Gastroesophageal sphincter (tissue), 4 donors: ENCODE data around the gene GPATCH2L. TPM values are rescaled to one million over a fixed set of nuclear protein-coding genes. Genes with fewer than 3 reads are reported as not detected.

Source experiments
- ATAC-seq: fragments of 150-250 bp; one replicate; pipeline ENCODE4 v1.9.1; 2016; ENCODE audit warnings: mild to moderate bottlenecking, moderate library complexity
- H3K27ac ChIP-seq, 4 donors: fragments of 200-600 bp; sonication (generic) in 3 of 4; 1 replicate in 3 of 4; 2 replicates in 1 of 4; pipeline ENCODE4 v1.5.1; 2016 to 2019
- H3K27me3 ChIP-seq: fragments of 200-600 bp; sonication (generic); one replicate; pipeline ENCODE4 v1.5.1; 2019
- H3K36me3 ChIP-seq, 2 donors: fragments of 200-600 bp; sonication (generic); one replicate each; pipeline ENCODE4 v1.5.1; 2019; ENCODE audit warnings: control low read depth in 1 of 2
- H3K4me1 ChIP-seq, 3 donors: fragments of 200-600 bp; sonication (generic); 1 replicate in 2 of 3; 2 replicates in 1 of 3; pipeline ENCODE4 v1.5.1; 2016 to 2019; ENCODE audit warnings: control low read depth in 2 of 3
- H3K4me3 ChIP-seq, 2 donors: fragments of 200-600 bp; sonication (generic); one replicate each; pipeline ENCODE4 v1.5.1; 2019; ENCODE audit warnings: mild to moderate bottlenecking in 1 of 2, moderate library complexity in 1 of 2
- H3K9me3 ChIP-seq, 3 donors: fragments of 200-600 bp; sonication (generic); one replicate each; pipeline ENCODE4 v1.5.1; 2017 to 2019; ENCODE audit warnings: control low read depth in 2 of 3
- EP300 ChIP-seq: sonication (generic); formaldehyde crosslinking; IDR thresholded peaks from one replicate; pipeline ENCODE4 v1.6.1; 2017; ENCODE audit warnings: antibody characterized with exemption, mild to moderate bottlenecking
- POLR2A ChIP-seq, 2 donors: fragments of 450-650 bp; IDR thresholded peaks; one replicate each; pipeline ENCODE4 v1.6.1; 2017; ENCODE audit warnings: antibody characterized with exemption in 2 of 2, mild to moderate bottlenecking in 2 of 2, moderate library complexity in 1 of 2
- POLR2AphosphoS5 ChIP-seq: sonication (generic); formaldehyde crosslinking; IDR thresholded peaks from one replicate; pipeline ENCODE4 v1.6.1; 2017; ENCODE audit warnings: antibody characterized with exemption
- WGBS, 2 donors: methylation state at CpG; one replicate each; pipeline ENCODE4 v1.1.5; 2018; ENCODE audit warnings: low coverage in 1 of 2; 5-methylcytosine and 5-hydroxymethylcytosine counted together
- total RNA-seq, 4 donors: library from RNA; depleted of rRNA; stranded (reverse); fragments of >200 nt; gene quantifications; one replicate each; pipeline ENCODE4 v1.1.0, GENCODE V29; 2016
- TF ChIP-seq, protein P1 (sequence below), 4 experiments: fragments of 200-600 bp in 2 of 4; fragments of 450-650 bp in 2 of 4; sonication (generic) in 1 of 4; IDR thresholded peaks; one replicate each; pipeline ENCODE4 v1.5.1; 2017 to 2019; ENCODE audit warnings: antibody characterized with exemption in 4 of 4, mild to moderate bottlenecking in 2 of 4, moderate library complexity in 2 of 4

GPATCH2L gene
- total RNA-seq, 4 donors from 2014 or later, result 34.2 to 64.0 (median 56.0) TPM

DNA sequence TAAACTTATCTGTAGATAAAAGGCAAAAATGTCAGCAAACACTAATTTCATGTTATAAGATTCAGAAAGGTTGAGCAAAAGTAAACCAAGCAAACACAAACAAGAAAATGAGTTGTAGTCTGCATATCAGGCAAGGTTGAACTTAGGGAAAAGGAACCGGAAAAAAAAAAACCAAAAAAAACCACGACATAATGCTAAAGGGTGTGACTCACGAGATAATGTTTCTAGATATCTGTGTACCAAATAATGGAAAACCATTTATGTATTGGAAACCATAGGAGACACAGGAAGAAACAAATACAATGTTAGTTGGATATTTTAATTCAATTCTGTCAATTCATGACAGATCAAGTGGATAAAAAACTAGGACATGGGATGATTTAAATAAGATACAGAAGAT, 60.5 kb downstream of the GPATCH2L start:
- TF ChIP-seq POLR2A (IDR thresholded peaks at IDR 0.05), result no peak
- TF ChIP-seq POLR2AphosphoS5, result no peak
- TF ChIP-seq EP300, result no peak
- TF ChIP-seq, protein P1, sequence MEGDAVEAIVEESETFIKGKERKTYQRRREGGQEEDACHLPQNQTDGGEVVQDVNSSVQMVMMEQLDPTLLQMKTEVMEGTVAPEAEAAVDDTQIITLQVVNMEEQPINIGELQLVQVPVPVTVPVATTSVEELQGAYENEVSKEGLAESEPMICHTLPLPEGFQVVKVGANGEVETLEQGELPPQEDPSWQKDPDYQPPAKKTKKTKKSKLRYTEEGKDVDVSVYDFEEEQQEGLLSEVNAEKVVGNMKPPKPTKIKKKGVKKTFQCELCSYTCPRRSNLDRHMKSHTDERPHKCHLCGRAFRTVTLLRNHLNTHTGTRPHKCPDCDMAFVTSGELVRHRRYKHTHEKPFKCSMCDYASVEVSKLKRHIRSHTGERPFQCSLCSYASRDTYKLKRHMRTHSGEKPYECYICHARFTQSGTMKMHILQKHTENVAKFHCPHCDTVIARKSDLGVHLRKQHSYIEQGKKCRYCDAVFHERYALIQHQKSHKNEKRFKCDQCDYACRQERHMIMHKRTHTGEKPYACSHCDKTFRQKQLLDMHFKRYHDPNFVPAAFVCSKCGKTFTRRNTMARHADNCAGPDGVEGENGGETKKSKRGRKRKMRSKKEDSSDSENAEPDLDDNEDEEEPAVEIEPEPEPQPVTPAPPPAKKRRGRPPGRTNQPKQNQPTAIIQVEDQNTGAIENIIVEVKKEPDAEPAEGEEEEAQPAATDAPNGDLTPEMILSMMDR (IDR thresholded peaks at IDR 0.05), result no peak
- Histone ChIP-seq H3K9me3 (peaks cover 0 to 9% (median 0%) of the 10 kb centered on the region in 3 donors), H3K4me3 (no peak overlapping the region), H3K27ac (no peak overlapping the region), H3K36me3 (peaks cover 0 to 8% of the 10 kb centered on the region in 2 donors), H3K4me1 (no peaks in the 10 kb centered on the region), H3K27me3 (no peaks in the 10 kb centered on the region)
- 84 to 97% methylated on average over 3 of the region's 3 CpGs for WGBS, 2 donors
- ATAC-seq, result no peak

- Histone ChIP-seq H3K36me3 (no peaks in the 10 kb centered on the region), H3K4me3 (no peak overlapping the region), H3K27me3 (no peaks in the 10 kb centered on the region), H3K9me3 (peaks cover 0 to 9% (median 0%) of the 10 kb centered on the region in 3 donors), H3K27ac (no peak overlapping the region), H3K4me1 (no peaks in the 10 kb centered on the region)
- ATAC-seq, result no peak
- WGBS, 2 donors, result 76 to 94% methylated on average over 3 of the region's 3 CpGs
- TF ChIP-seq, protein P1 (IDR thresholded peaks at IDR 0.05), result no peak
- TF ChIP-seq POLR2AphosphoS5, result no peak
- no peak for TF ChIP-seq EP300
- TF ChIP-seq POLR2A (IDR thresholded peaks at IDR 0.05), result no peak
Measured at GRCh38 chr14:76217179-76217578, 65.5 kb downstream of the GPATCH2L start.

DNA sequence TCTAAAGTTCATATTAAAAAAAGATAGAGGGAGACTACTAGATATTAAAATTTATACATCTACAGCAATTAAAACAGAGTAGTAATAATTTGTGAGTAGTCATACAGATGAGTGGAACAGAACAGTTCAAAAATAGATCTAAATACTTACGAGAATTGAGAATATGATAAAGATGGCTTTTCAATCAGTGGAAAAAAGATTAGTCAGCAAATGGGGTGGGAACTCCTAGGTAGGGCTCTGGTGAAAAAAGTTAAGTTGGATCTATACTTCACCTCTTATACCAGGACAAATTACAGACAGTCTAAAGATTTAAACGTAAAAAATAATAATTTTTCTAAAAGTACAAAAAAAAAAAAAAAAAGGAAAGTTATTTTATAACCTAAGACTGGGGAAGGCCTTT, 66.9 kb downstream of the GPATCH2L start:
- no peak for ATAC-seq
- 75 to 100% methylated on average over 1 to 2 of the region's 2 CpGs for WGBS, 2 donors
- Histone ChIP-seq H3K9me3 (peaks cover 0 to 4% (median 0%) of the 10 kb centered on the region in 3 donors), H3K27ac (no peak overlapping the region), H3K4me3 (no peak overlapping the region), H3K27me3 (no peaks in the 10 kb centered on the region), H3K4me1 (no peaks in the 10 kb centered on the region), H3K36me3 (no peaks in the 10 kb centered on the region)
- TF ChIP-seq POLR2A (IDR thresholded peaks at IDR 0.05) (no peak), EP300 (no peak), POLR2AphosphoS5 (no peak)
- TF ChIP-seq, protein P1 (IDR thresholded peaks at IDR 0.05), result no peak

DNA sequence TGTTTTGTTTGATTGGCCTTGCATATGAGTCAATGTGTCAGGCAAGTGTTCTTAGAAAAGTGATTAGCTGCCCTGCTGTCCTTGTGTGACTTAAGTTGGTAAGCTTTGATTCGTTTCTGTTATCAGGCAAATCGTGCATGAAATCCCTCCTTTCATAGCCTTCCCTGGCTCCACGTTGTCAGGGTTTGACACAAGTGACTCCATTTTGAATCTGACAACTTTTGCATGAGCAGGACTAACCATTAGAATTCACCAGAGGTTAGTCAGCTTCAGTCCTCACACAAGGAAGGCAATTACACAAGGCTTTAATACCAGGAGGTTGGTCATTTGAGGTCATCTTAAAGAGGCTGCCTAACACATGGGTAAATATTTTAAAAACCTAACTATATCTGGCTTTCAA, 68.2 kb downstream of the GPATCH2L start:
- ATAC-seq, result no peak
- H3K4me3 ChIP-seq, result no peak overlapping the region
- no peaks in the 10 kb centered on the region for H3K36me3 ChIP-seq
- no peaks in the 10 kb centered on the region for H3K27me3 ChIP-seq
- H3K27ac ChIP-seq, result no peak overlapping the region
- H3K4me1 ChIP-seq, result no peaks in the 10 kb centered on the region
- H3K9me3 ChIP-seq, result no peaks in the 10 kb centered on the region
- no peak for TF ChIP-seq EP300
- TF ChIP-seq, protein P1 (IDR thresholded peaks at IDR 0.05), result no peak
- no peak for TF ChIP-seq POLR2A (IDR thresholded peaks at IDR 0.05)
- TF ChIP-seq POLR2AphosphoS5, result no peak
- 67 to 83% methylated on average over 3 of the region's 3 CpGs for WGBS, 2 donors

- no peak for ATAC-seq
- Histone ChIP-seq H3K4me1 (no peaks in the 10 kb centered on the region), H3K36me3 (peaks cover 0 to 4% of the 10 kb centered on the region in 2 donors), H3K27ac (no peak overlapping the region), H3K27me3 (no peaks in the 10 kb centered on the region), H3K4me3 (no peak overlapping the region), H3K9me3 (no peaks in the 10 kb centered on the region)
- no peak for TF ChIP-seq EP300
- TF ChIP-seq POLR2A (IDR thresholded peaks at IDR 0.05), result no peak
- no peak for TF ChIP-seq POLR2AphosphoS5
- TF ChIP-seq, protein P1 (IDR thresholded peaks at IDR 0.05), result no peak
- WGBS, 2 donors, result 76 to 79% methylated on average over 5 to 10 of the region's 10 CpGs
Measured at GRCh38 chr14:76227450-76228050, 75.8 kb downstream of the GPATCH2L start.
